HepG2 (cell line): Measurements from ENCODE around the gene UST. TPM values are rescaled to one million over a fixed set of nuclear protein-coding genes. Genes with fewer than 3 reads are reported as not detected.

Experiments
- ATAC-seq: fragments of 200-7000 bp; cut with Tn5 transposase; 3 replicates; pipeline ENCODE4 v1.9.1; 2020; ENCODE audit warnings: mild to moderate bottlenecking, moderate library complexity
- BruUV-seq: library from RNA; stranded (reverse); fragments of 400-500 nt; replicated peaks from 2 replicates; lab custom pipeline; 2021; lab: Mats Ljungman, UMichigan
- CTCF ChIA-PET: fragments of 300-600 bp; formaldehyde crosslinking; extraction: SDS; loops from one replicate; lab custom pipeline; 2021; ENCODE audit warnings: low total read pairs, inconsistent platforms, low intra/inter-chr PET ratio; lab: Yijun Ruan, JAX
- POLR2A ChIA-PET: fragments of 350-600 bp; sonication (Branson Sonifier 250); formaldehyde crosslinking; loops from one replicate; lab custom pipeline; 2020; ENCODE audit warnings: antibody characterized with exemption, inconsistent platforms; lab: Yijun Ruan, JAX
- DNase-seq: peaks from one replicate; pipeline ENCODE4 v3.0.0-alpha.2; 2015; ENCODE audit warnings: low spot score
- FAIRE-seq: peaks from 3 replicates; lab custom pipeline; 2011; peaks lifted over from hg19 to GRCh38; lab: Jason Lieb, UNC
- H2AFZ ChIP-seq: one replicate; pipeline ENCODE4 v1.6.1; 2011; ENCODE audit warnings: low read length, inconsistent platforms
- H3K27ac ChIP-seq: fragments of 300-600 bp; 3 replicates; pipeline ENCODE4 v1.8.0; 2011; ENCODE audit warnings: mixed run types, mild to moderate bottlenecking, mixed read lengths, low read length, inconsistent platforms; ENCODE audit not compliant: insufficient read depth; ENCODE audit errors: extremely low read length
- H3K27me3 ChIP-seq, 2 experiments: fragments of 200-600 bp in 1 of 2; 2 replicates in 1 of 2; 3 replicates in 1 of 2; pipeline versions ENCODE4 v1.6.0 to v1.8.0; 2011; ENCODE audit warnings: low read length in 2 of 2, mild to moderate bottlenecking in 2 of 2, moderate library complexity in 2 of 2, inconsistent platforms in 1 of 2; ENCODE audit not compliant: insufficient read depth in 2 of 2, control insufficient read depth in 1 of 2
- H3K36me3 ChIP-seq, 2 experiments: fragments of 200-600 bp in 1 of 2; replicated peaks in 1 of 2; 2 replicates in 1 of 2; 3 replicates in 1 of 2; pipeline versions ENCODE4 v1.5.1 to v1.8.0; 2011; ENCODE audit warnings: low read length in 2 of 2, inconsistent platforms in 1 of 2; ENCODE audit not compliant: insufficient read depth in 2 of 2, control insufficient read depth in 1 of 2
- H3K4me1 ChIP-seq: 2 replicates; pipeline ENCODE4 v1.5.1; 2012; ENCODE audit warnings: low read length, inconsistent platforms; ENCODE audit not compliant: insufficient read depth
- H3K4me2 ChIP-seq: 2 replicates; pipeline ENCODE4 v1.6.0; 2011; ENCODE audit warnings: low read depth, low read length, inconsistent platforms
- H3K4me3 ChIP-seq, 3 experiments: fragments of 200-600 bp in 1 of 3; sonication (generic), shearing (Covaris generic) in 1 of 3; replicated peaks in 1 of 3; 2 replicates each; pipeline ENCODE4 v1.5.1; 2011 to 2016; ENCODE audit warnings: low read length in 3 of 3, inconsistent platforms in 2 of 3, low read depth in 2 of 3, mild to moderate bottlenecking in 2 of 3, control low read depth in 1 of 3, mixed read lengths in 1 of 3; ENCODE audit not compliant: insufficient read depth in 1 of 3
- H3K79me2 ChIP-seq: one replicate; pipeline ENCODE4 v1.6.1; 2011; ENCODE audit warnings: low read length, inconsistent platforms; ENCODE audit not compliant: insufficient read depth
- H3K9ac ChIP-seq: 2 replicates; pipeline ENCODE4 v1.6.0; 2011; ENCODE audit warnings: mild to moderate bottlenecking, low read depth, low read length, inconsistent platforms; ENCODE audit not compliant: insufficient read depth
- H3K9me3 ChIP-seq: 2 replicates; pipeline ENCODE4 v1.5.1; 2012; ENCODE audit warnings: mild to moderate bottlenecking, low read length
- H4K20me1 ChIP-seq: 2 replicates; pipeline ENCODE4 v1.6.0; 2011; ENCODE audit warnings: inconsistent platforms, mild to moderate bottlenecking, low read length, moderate library complexity; ENCODE audit not compliant: insufficient read depth
- ATF2 ChIP-seq: sonication (generic); formaldehyde crosslinking; IDR thresholded peaks from 2 replicates; pipeline ENCODE4 v1.4.0; 2020; ENCODE audit warnings: missing genetic modification reagents
- ESRRA ChIP-seq: sonication (generic); formaldehyde crosslinking; IDR thresholded peaks from 2 replicates; pipeline ENCODE4 v1.5.1; 2020; ENCODE audit warnings: mild to moderate bottlenecking, low read depth, missing genetic modification reagents
- EZH2 ChIP-seq: conservative IDR thresholded peaks from 2 replicates; pipeline ENCODE4 v1.6.1; 2012; ENCODE audit warnings: mild to moderate bottlenecking, low read depth, low read length, moderate library complexity
- GMEB1 ChIP-seq: sonication (generic); formaldehyde crosslinking; IDR thresholded peaks from 2 replicates; pipeline ENCODE4 v1.5.1; 2020; ENCODE audit warnings: missing genetic modification reagents, mild to moderate bottlenecking, borderline replicate concordance
- GZF1 ChIP-seq: sonication (generic); formaldehyde crosslinking; IDR thresholded peaks from 2 replicates; pipeline ENCODE4 v1.5.1; 2020; ENCODE audit warnings: mild to moderate bottlenecking, missing genetic modification reagents
- PHF5A ChIP-seq: IDR thresholded peaks from one replicate; pipeline ENCODE4 v1.6.1; 2018; ENCODE audit warnings: low read depth, missing genetic modification reagents; ENCODE audit not compliant: unreplicated experiment
- PTBP1 ChIP-seq: fragments of 200-400 bp; formaldehyde crosslinking; IDR thresholded peaks from 2 replicates; pipeline ENCODE4 v1.6.1; 2018; ENCODE audit warnings: low read length, low read depth; ENCODE audit not compliant: poor library complexity, severe bottlenecking
- RERE ChIP-seq: IDR thresholded peaks from 2 replicates; pipeline ENCODE4 v1.6.1; 2016; ENCODE audit warnings: low read depth, missing genetic modification reagents, missing compliant biosample characterization
- ZC3H13 ChIP-seq: sonication (generic); formaldehyde crosslinking; IDR thresholded peaks from 2 replicates; pipeline ENCODE4 v1.8.1; 2023; ENCODE audit warnings: mild to moderate bottlenecking, missing genetic modification reagents, moderate library complexity
- ZMAT3 ChIP-seq: sonication (generic); formaldehyde crosslinking; conservative IDR thresholded peaks from 2 replicates; pipeline ENCODE4 v1.7.0; 2021; ENCODE audit warnings: missing genetic modification reagents
- ZNF33A ChIP-seq: sonication (generic); formaldehyde crosslinking; IDR thresholded peaks from 2 replicates; pipeline ENCODE4 v1.5.1; 2020; ENCODE audit warnings: missing genetic modification reagents, mild to moderate bottlenecking, moderate library complexity, borderline replicate concordance
- ZNF558 ChIP-seq: sonication (generic); formaldehyde crosslinking; IDR thresholded peaks from 2 replicates; pipeline ENCODE4 v1.9.0; 2022; ENCODE audit warnings: mild to moderate bottlenecking, missing genetic modification reagents, borderline replicate concordance
- ZSCAN30 ChIP-seq: sonication (generic); formaldehyde crosslinking; IDR thresholded peaks from 2 replicates; pipeline ENCODE4 v1.5.0; 2020; ENCODE audit warnings: mild to moderate bottlenecking, missing genetic modification reagents
- WGBS: methylation state at CpG from one replicate; pipeline ENCODE4 v1.1.6; 2017; ENCODE audit warnings: low lambda C conversion rate; 5-methylcytosine and 5-hydroxymethylcytosine counted together
- in situ Hi-C: cut with HindIII; loops from 2 replicates; pipeline ENCODE4 v1.10.0; 2017; ENCODE audit warnings: low pct_unique_long_range_greater_than_20kb; ENCODE audit not compliant: extremely low pct_ligation_motif_present
- intact Hi-C: fragments of 100-400 bp; cut with micrococcal nuclease; formaldehyde crosslinking; loops from one replicate; pipeline ENCODE4 v1.10.0; 2022; ENCODE audit not compliant: unreplicated experiment
- polyA plus RNA-seq, 8 experiments: library from polyadenylated mRNA; depleted of rRNA in 3 of 8; stranded (reverse) in 7 of 8; unstranded in 1 of 8; fragments of >200 nt; fragmentation: Illumina TruSeq in 4 of 8; extraction: Trizol in 4 of 8; gene quantifications; 2 replicates each; pipeline versions ENCODE4 v1.2.1 to v1.2.3, GENCODE V29; 2011 to 2016; ENCODE audit warnings: low read depth in 4 of 8, missing spikeins in 1 of 8, mixed read lengths in 1 of 8; ENCODE audit not compliant: insufficient read depth in 1 of 8
- total RNA-seq, 5 experiments: library from RNA; depleted of rRNA; stranded (reverse); fragments of >200 nt; fragmentation: Illumina TruSeq; extraction: Trizol; gene quantifications; 2 replicates each; pipeline ENCODE4 v1.2.3, GENCODE V29; 2016; ENCODE audit warnings: low read depth in 1 of 5
- TF ChIP-seq, protein P1 (sequence below): sonication (generic); formaldehyde crosslinking; conservative IDR thresholded peaks from 2 replicates; pipeline ENCODE4 v1.4.0; 2020; ENCODE audit warnings: missing genetic modification reagents

Gene UST
- total and polyA plus RNA-seq, 2 of the 13 experiments (the other 11 are each of a cell fraction or from before 2014, with no cell fraction given) = 0.27 TPM; not detected in 1

GRCh38 chr6:148987982-148988381 is 241.2 kb downstream of the UST start:
- in situ Hi-C loops (no loop called here), intact Hi-C loops (no loop called here)
- CTCF ChIA-PET = no interaction called here
- Histone ChIP-seq H3K4me3 (no peak overlapping the region), H3K9ac (no peak overlapping the region), H3K4me1 (no peaks in the 10 kb centered on the region), H3K27ac (no peak overlapping the region), H2AFZ (no peak overlapping the region), H3K9me3 (no peaks in the 10 kb centered on the region), H3K4me2 (no peak overlapping the region), H3K36me3 (no peaks in the 10 kb centered on the region), H3K27me3 (peaks cover 3 to 32% of the 10 kb centered on the region in 2 experiments; a peak in 3 of 5 replicates), H3K79me2 (no peaks in the 10 kb centered on the region), H4K20me1 (no peaks in the 10 kb centered on the region)
- DNase-seq = no peak
- no peak for ATAC-seq
- no TSS peak for BruUV-seq
- FAIRE-seq = no peak
- POLR2A ChIA-PET = no interaction called here
- 17% methylated on average over 3 of the region's 3 CpGs for WGBS
- TF ChIP-seq ESRRA (no peak), ZC3H13 (CRISPR knock-in tag) (no peak), EZH2 (no peak), GZF1 (CRISPR knock-in tag) (no peak), PTBP1 (no peak), GMEB1 (CRISPR knock-in tag) (no peak), PHF5A (CRISPR knock-in tag) (no peak), ZSCAN30 (no peak), ZNF558 (CRISPR knock-in tag) (no peak), ATF2 (CRISPR knock-in tag) (no peak), ZMAT3 (no peak), RERE (CRISPR knock-in tag) (no peak), ZNF33A (no peak)
- TF ChIP-seq, protein P1, sequence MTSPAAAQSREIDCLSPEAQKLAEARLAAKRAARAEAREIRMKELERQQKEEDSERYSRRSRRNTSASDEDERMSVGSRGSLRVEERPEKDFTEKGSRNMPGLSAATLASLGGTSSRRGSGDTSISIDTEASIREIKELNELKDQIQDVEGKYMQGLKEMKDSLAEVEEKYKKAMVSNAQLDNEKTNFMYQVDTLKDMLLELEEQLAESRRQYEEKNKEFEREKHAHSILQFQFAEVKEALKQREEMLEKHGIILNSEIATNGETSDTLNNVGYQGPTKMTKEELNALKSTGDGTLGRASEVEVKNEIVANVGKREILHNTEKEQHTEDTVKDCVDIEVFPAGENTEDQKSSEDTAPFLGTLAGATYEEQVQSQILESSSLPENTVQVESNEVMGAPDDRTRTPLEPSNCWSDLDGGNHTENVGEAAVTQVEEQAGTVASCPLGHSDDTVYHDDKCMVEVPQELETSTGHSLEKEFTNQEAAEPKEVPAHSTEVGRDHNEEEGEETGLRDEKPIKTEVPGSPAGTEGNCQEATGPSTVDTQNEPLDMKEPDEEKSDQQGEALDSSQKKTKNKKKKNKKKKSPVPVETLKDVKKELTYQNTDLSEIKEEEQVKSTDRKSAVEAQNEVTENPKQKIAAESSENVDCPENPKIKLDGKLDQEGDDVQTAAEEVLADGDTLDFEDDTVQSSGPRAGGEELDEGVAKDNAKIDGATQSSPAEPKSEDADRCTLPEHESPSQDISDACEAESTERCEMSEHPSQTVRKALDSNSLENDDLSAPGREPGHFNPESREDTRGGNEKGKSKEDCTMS (CRISPR knock-in tag) = no peak
